HepG2 (cell line): ENCODE results near the gene SEC14L1. TPM values are rescaled to one million over a fixed set of nuclear protein-coding genes. Genes with fewer than 3 reads are reported as not detected.
A peak's percentile ranks its signal among the peaks of the same experiment; 100 is the strongest.

Experiments
- ARID2 ChIP-seq: sonication (generic); formaldehyde crosslinking; IDR thresholded peaks from 2 replicates; pipeline ENCODE4 v1.8.1; 2022; ENCODE audit warnings: mild to moderate bottlenecking, missing genetic modification reagents, borderline replicate concordance
- ATRX ChIP-seq: sonication (generic); formaldehyde crosslinking; IDR thresholded peaks from 2 replicates; pipeline ENCODE4 v1.4.0; 2020; ENCODE audit warnings: missing genetic modification reagents, borderline replicate concordance
- BRF2 ChIP-seq: sonication (generic); formaldehyde crosslinking; IDR thresholded peaks from 2 replicates; pipeline ENCODE4 v1.8.1; 2022; ENCODE audit warnings: mild to moderate bottlenecking, missing genetic modification reagents
- HOXD1 ChIP-seq: sonication (generic); formaldehyde crosslinking; IDR thresholded peaks from 2 replicates; pipeline ENCODE4 v1.5.0; 2020; ENCODE audit warnings: missing genetic modification reagents
- KIAA2018 ChIP-seq: sonication (generic); formaldehyde crosslinking; IDR thresholded peaks from 2 replicates; pipeline ENCODE4 v1.5.0; 2020; ENCODE audit warnings: mild to moderate bottlenecking, missing genetic modification reagents, borderline replicate concordance
- NFE2L2 ChIP-seq: fragments of 150-350 bp; IDR thresholded peaks from 2 replicates; pipeline ENCODE4 v1.6.1; 2014; ENCODE audit warnings: low read length
- NFIB ChIP-seq: sonication (generic); formaldehyde crosslinking; IDR thresholded peaks from 2 replicates; pipeline ENCODE4 v1.9.0; 2021; ENCODE audit warnings: missing genetic modification reagents, mild to moderate bottlenecking, borderline replicate concordance
- RBFOX2 ChIP-seq: fragments of 200-400 bp; formaldehyde crosslinking; IDR thresholded peaks from 2 replicates; pipeline ENCODE4 v1.6.1; 2017; ENCODE audit warnings: low read depth, mild to moderate bottlenecking, low read length
- SAFB2 ChIP-seq: sonication (generic); formaldehyde crosslinking; IDR thresholded peaks from 2 replicates; pipeline ENCODE4 v1.5.1; 2020; ENCODE audit warnings: missing genetic modification reagents, low read depth, mild to moderate bottlenecking, borderline replicate concordance
- SMARCC2 ChIP-seq: fragments of 450-650 bp; IDR thresholded peaks from 2 replicates; pipeline ENCODE4 v1.6.1; 2017; ENCODE audit warnings: antibody characterized with exemption, mild to moderate bottlenecking
- SP4 ChIP-seq: sonication (generic); formaldehyde crosslinking; IDR thresholded peaks from 2 replicates; pipeline ENCODE4 v1.8.1; 2023; ENCODE audit warnings: mild to moderate bottlenecking, missing genetic modification reagents
- TEAD2 ChIP-seq: sonication (generic); formaldehyde crosslinking; IDR thresholded peaks from 2 replicates; pipeline ENCODE4 v1.9.0; 2021; ENCODE audit warnings: missing genetic modification reagents
- XRCC5 ChIP-seq: fragments of 200-400 bp; formaldehyde crosslinking; optimal IDR thresholded peaks from 2 replicates; pipeline ENCODE3; 2017; ENCODE audit warnings: mild to moderate bottlenecking, low read length
- ZBTB38 ChIP-seq: sonication (generic); formaldehyde crosslinking; IDR thresholded peaks from 2 replicates; pipeline ENCODE4 v1.5.1; 2020; ENCODE audit warnings: mild to moderate bottlenecking, missing genetic modification reagents
- ZMYM2 ChIP-seq: sonication (generic); formaldehyde crosslinking; IDR thresholded peaks from 2 replicates; pipeline ENCODE4 v1.8.0; 2022; ENCODE audit warnings: mild to moderate bottlenecking, missing genetic modification reagents
- ZNF124 ChIP-seq: sonication (generic); formaldehyde crosslinking; IDR thresholded peaks from 2 replicates; pipeline ENCODE4 v1.4.0; 2020; ENCODE audit warnings: missing genetic modification reagents
- ZNF253 ChIP-seq: sonication (generic); formaldehyde crosslinking; IDR thresholded peaks from 2 replicates; pipeline ENCODE4 v1.8.0; 2022; ENCODE audit warnings: mild to moderate bottlenecking, missing genetic modification reagents, borderline replicate concordance
- ZNF501 ChIP-seq: sonication (generic); formaldehyde crosslinking; IDR thresholded peaks from 2 replicates; pipeline ENCODE4 v1.5.1; 2020; ENCODE audit warnings: mild to moderate bottlenecking, moderate library complexity, missing genetic modification reagents
- ZNF749 ChIP-seq: sonication (generic); formaldehyde crosslinking; IDR thresholded peaks from 2 replicates; pipeline ENCODE4 v1.8.0; 2022; ENCODE audit warnings: mild to moderate bottlenecking, missing genetic modification reagents, moderate library complexity, borderline replicate concordance
- ZNF839 ChIP-seq: sonication (generic); formaldehyde crosslinking; IDR thresholded peaks from 2 replicates; pipeline ENCODE4 v1.4.0; 2020; ENCODE audit warnings: missing genetic modification reagents, mild to moderate bottlenecking, borderline replicate concordance
- ZNF879 ChIP-seq: sonication (generic); formaldehyde crosslinking; IDR thresholded peaks from 2 replicates; pipeline ENCODE4 v1.8.1; 2023; ENCODE audit warnings: missing genetic modification reagents
- polyA plus RNA-seq, 8 experiments: library from polyadenylated mRNA; depleted of rRNA in 3 of 8; stranded (reverse) in 7 of 8; unstranded in 1 of 8; fragments of >200 nt; fragmentation: Illumina TruSeq in 4 of 8; extraction: Trizol in 4 of 8; gene quantifications; 2 replicates each; pipeline versions ENCODE4 v1.2.1 to v1.2.3, GENCODE V29; 2011 to 2016; ENCODE audit warnings: low read depth in 4 of 8, missing spikeins in 1 of 8, mixed read lengths in 1 of 8; ENCODE audit not compliant: insufficient read depth in 1 of 8
- total RNA-seq, 5 experiments: library from RNA; depleted of rRNA; stranded (reverse); fragments of >200 nt; fragmentation: Illumina TruSeq; extraction: Trizol; gene quantifications; 2 replicates each; pipeline ENCODE4 v1.2.3, GENCODE V29; 2016; ENCODE audit warnings: low read depth in 1 of 5

SEC14L1 gene
- total and polyA plus RNA-seq, 2 of the 13 experiments (the other 11 are each of a cell fraction or from before 2014, with no cell fraction given), result 26.3 to 43.9 TPM

- 0 out of 2 replicates have a peak, but pooled peaks have one; percentile 37 for TF ChIP-seq ZNF501
- TF ChIP-seq BRF2 (CRISPR knock-in tag), result no peak
- TF ChIP-seq ZNF124 (CRISPR knock-in tag), result no peak
- TF ChIP-seq ZMYM2 (CRISPR knock-in tag), result no peak
- TF ChIP-seq ATRX (CRISPR knock-in tag), result no peak
- no peak for TF ChIP-seq ZNF253 (CRISPR knock-in tag)
- TF ChIP-seq ZBTB38 (CRISPR knock-in tag), result no peak
- no peak for TF ChIP-seq ZNF749 (CRISPR knock-in tag)
- no peak for TF ChIP-seq HOXD1 (CRISPR knock-in tag)
- TF ChIP-seq NFE2L2, result no peak
- no peak for TF ChIP-seq NFIB (CRISPR knock-in tag)
- no peak for TF ChIP-seq SP4 (CRISPR knock-in tag)
- no peak for TF ChIP-seq ZNF839
- TF ChIP-seq TEAD2 (CRISPR knock-in tag), result no peak
- peak; percentile 28 for TF ChIP-seq XRCC5
- TF ChIP-seq ARID2, result no peak
- no peak for TF ChIP-seq ZNF879 (CRISPR knock-in tag)
- no peak; the same call in 1 of the 2 replicates for TF ChIP-seq RBFOX2
- no peak for TF ChIP-seq KIAA2018
- TF ChIP-seq SAFB2 (CRISPR knock-in tag), result no peak
- TF ChIP-seq SMARCC2, result no peak
Observed at GRCh38 chr17:77101521-77102410, 39.0 kb upstream of the SEC14L1 start (continued).
